ENCODE data around the gene STX19. TPM values are rescaled to one million over a fixed set of nuclear protein-coding genes. Genes with fewer than 3 reads are reported as not detected.

The STX19 gene
- total and polyA plus RNA-seq, 2 of the 13 experiments (the other 11 are each of a cell fraction or from before 2014, with no cell fraction given) = not detected

DNA sequence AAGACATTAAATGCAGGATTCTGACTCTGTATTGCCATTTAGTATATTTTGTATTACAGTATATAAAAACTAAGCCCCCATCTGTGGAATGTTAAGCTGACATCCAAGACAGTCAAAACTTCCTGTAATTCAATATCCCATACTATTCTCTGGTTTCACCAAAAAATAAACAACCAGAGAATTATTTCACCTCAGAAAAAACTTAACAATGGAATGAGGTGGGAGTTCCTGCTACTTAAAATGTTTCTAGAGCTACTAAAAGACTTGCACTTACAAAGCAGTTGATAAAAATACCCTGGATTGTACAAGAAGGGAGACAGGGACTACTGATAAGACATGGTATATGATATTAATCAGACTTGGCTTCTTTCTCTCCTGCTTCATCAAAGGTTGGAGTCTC, 40.1 kb downstream of the STX19 start:
- Histone ChIP-seq H3K9me3 (ENCODE audit: low read length) (no peaks in the 10 kb centered on the region), H3K4me3 (replicated peaks in 1 of 3; ENCODE audit: insufficient read depth in 1 of 3, low read depth in 2 of 3, low read length in 3 of 3) (no peak overlapping the region), H2AFZ (ENCODE audit: low read length) (no peak overlapping the region), H3K27ac (ENCODE audit: extremely low read length, insufficient read depth, low read length) (no peak overlapping the region), H3K36me3 (replicated peaks in 1 of 2; ENCODE audit: control insufficient read depth in 1 of 2, insufficient read depth in 2 of 2, low read length in 2 of 2) (no peaks in the 10 kb centered on the region), H3K4me1 (ENCODE audit: insufficient read depth, low read length) (no peaks in the 10 kb centered on the region), H3K79me2 (ENCODE audit: insufficient read depth, low read length) (peaks cover 1% of the 10 kb centered on the region), H3K9ac (ENCODE audit: insufficient read depth, low read depth, low read length) (no peak overlapping the region), H3K27me3 (ENCODE audit: control insufficient read depth in 1 of 2, insufficient read depth in 2 of 2, low read length in 2 of 2) (no peaks in the 10 kb centered on the region), H3K4me2 (ENCODE audit: low read depth, low read length) (no peak overlapping the region), H4K20me1 (ENCODE audit: insufficient read depth, low read length) (no peaks in the 10 kb centered on the region)
- POLR2A ChIA-PET = no interaction called here
- DNase-seq (ENCODE audit: low spot score) (no peak), FAIRE-seq (no peak), ATAC-seq (no peak)
- BruUV-seq (replicated peaks) = no TSS peak
- in situ Hi-C loops (cut with HindIII; ENCODE audit: extremely low pct_ligation_motif_present, low pct_unique_long_range_greater_than_20kb) (no loop called here), intact Hi-C loops (cut with micrococcal nuclease; ENCODE audit: unreplicated experiment) (no loop called here)
- CTCF ChIA-PET (ENCODE audit: low intra/inter-chr PET ratio, low total read pairs) = no interaction called here
- TF ChIP-seq MIER2 (CRISPR knock-in tag; IDR thresholded peaks at IDR 0.05) = no peak
- TF ChIP-seq ZFY (CRISPR knock-in tag; IDR thresholded peaks at IDR 0.05) = no peak
- no peak for TF ChIP-seq ISX (CRISPR knock-in tag; conservative IDR thresholded peaks at IDR 0.05)
- TF ChIP-seq MTF2 (CRISPR knock-in tag; IDR thresholded peaks at IDR 0.05; ENCODE audit: borderline replicate concordance) = no peak
- no peak for TF ChIP-seq ZZZ3 (CRISPR knock-in tag; IDR thresholded peaks at IDR 0.05; ENCODE audit: borderline replicate concordance)
- TF ChIP-seq NR2F2 (IDR thresholded peaks at IDR 0.05; ENCODE audit: borderline replicate concordance, low read depth) = no peak
- TF ChIP-seq JARID2 (CRISPR knock-in tag; IDR thresholded peaks at IDR 0.05; ENCODE audit: insufficient replicate concordance) = no peak
- no peak for TF ChIP-seq ZNF737 (CRISPR knock-in tag; IDR thresholded peaks at IDR 0.05; ENCODE audit: borderline replicate concordance)
- no peak for TF ChIP-seq FOSL1 (CRISPR knock-in tag; IDR thresholded peaks at IDR 0.05; ENCODE audit: borderline replicate concordance)
- TF ChIP-seq, protein P1, sequence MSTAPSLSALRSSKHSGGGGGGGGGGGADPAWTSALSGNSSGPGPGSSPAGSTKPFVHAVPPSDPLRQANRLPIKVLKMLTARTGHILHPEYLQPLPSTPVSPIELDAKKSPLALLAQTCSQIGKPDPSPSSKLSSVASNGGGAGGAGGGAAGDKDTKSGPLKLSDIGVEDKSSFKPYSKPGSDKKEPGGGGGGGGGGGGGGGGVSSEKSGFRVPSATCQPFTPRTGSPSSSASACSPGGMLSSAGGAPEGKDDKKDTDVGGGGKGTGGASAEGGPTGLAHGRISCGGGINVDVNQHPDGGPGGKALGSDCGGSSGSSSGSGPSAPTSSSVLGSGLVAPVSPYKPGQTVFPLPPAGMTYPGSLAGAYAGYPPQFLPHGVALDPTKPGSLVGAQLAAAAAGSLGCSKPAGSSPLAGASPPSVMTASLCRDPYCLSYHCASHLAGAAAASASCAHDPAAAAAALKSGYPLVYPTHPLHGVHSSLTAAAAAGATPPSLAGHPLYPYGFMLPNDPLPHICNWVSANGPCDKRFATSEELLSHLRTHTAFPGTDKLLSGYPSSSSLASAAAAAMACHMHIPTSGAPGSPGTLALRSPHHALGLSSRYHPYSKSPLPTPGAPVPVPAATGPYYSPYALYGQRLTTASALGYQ (CRISPR knock-in tag; IDR thresholded peaks at IDR 0.05) = no peak
- TF ChIP-seq, protein P2, sequence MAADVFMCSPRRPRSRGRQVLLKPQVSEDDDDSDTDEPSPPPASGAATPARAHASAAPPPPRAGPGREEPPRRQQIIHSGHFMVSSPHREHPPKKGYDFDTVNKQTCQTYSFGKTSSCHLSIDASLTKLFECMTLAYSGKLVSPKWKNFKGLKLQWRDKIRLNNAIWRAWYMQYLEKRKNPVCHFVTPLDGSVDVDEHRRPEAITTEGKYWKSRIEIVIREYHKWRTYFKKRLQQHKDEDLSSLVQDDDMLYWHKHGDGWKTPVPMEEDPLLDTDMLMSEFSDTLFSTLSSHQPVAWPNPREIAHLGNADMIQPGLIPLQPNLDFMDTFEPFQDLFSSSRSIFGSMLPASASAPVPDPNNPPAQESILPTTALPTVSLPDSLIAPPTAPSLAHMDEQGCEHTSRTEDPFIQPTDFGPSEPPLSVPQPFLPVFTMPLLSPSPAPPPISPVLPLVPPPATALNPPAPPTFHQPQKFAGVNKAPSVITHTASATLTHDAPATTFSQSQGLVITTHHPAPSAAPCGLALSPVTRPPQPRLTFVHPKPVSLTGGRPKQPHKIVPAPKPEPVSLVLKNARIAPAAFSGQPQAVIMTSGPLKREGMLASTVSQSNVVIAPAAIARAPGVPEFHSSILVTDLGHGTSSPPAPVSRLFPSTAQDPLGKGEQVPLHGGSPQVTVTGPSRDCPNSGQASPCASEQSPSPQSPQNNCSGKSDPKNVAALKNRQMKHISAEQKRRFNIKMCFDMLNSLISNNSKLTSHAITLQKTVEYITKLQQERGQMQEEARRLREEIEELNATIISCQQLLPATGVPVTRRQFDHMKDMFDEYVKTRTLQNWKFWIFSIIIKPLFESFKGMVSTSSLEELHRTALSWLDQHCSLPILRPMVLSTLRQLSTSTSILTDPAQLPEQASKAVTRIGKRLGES (CRISPR knock-in tag; IDR thresholded peaks at IDR 0.05; ENCODE audit: borderline replicate concordance) = no peak
- TF ChIP-seq ZNF124 (CRISPR knock-in tag; IDR thresholded peaks at IDR 0.05) = no peak
- no peak for TF ChIP-seq ZNF558 (CRISPR knock-in tag; IDR thresholded peaks at IDR 0.05; ENCODE audit: borderline replicate concordance)
- no peak for TF ChIP-seq SP140L (CRISPR knock-in tag; IDR thresholded peaks at IDR 0.05; ENCODE audit: borderline replicate concordance)
